CD4-positive, CD25-positive, alpha-beta regulatory T cell (primary cell): ENCODE results near the gene WDR37. TPM values are rescaled to one million over a fixed set of nuclear protein-coding genes. Genes with fewer than 3 reads are reported as not detected.
A peak's percentile ranks its signal among the peaks of the same experiment; 100 is the strongest.
"Not testable (repeated sequence)": the region's sequence is repeated elsewhere in the genome, so short reads cannot be mapped to it uniquely, and the experiment has no call there.

Source experiments
- ATAC-seq, 2 donors: fragments of 150-1000 bp; cut with Tn5 transposase; one replicate each; pipeline ENCODE4 v1.10.0; 2021; ENCODE audit warnings: low read depth in 2 of 2, moderate number of reproducible peaks in 2 of 2, moderate library complexity in 1 of 2
- DNase-seq, 3 donors: peaks; one replicate each; pipeline versions ENCODE4 v3.0.0 to v3.0.0-alpha.2; 2012 to 2022; ENCODE audit warnings: mixed read lengths in 1 of 3
- H3K27ac ChIP-seq: one replicate; pipeline ENCODE4 v1.7.0; 2013; ENCODE audit warnings: mild to moderate bottlenecking, low read length; ENCODE audit not compliant: insufficient read depth, poor library complexity, severe bottlenecking
- H3K27me3 ChIP-seq: one replicate; pipeline ENCODE4 v1.7.0; 2013; ENCODE audit warnings: low read length; ENCODE audit not compliant: control insufficient read depth, insufficient read depth
- H3K36me3 ChIP-seq: one replicate; pipeline ENCODE4 v1.7.0; 2013; ENCODE audit warnings: mild to moderate bottlenecking, low read length, moderate library complexity; ENCODE audit not compliant: control insufficient read depth, insufficient read depth
- H3K4me1 ChIP-seq: 2 replicates; pipeline ENCODE4 v1.7.0; 2013; ENCODE audit warnings: mild to moderate bottlenecking, low read length; ENCODE audit not compliant: insufficient read depth, control insufficient read depth, poor library complexity, severe bottlenecking
- H3K4me3 ChIP-seq: one replicate; pipeline ENCODE4 v1.7.0; 2013; ENCODE audit warnings: low read depth, mild to moderate bottlenecking, low read length, moderate library complexity
- H3K9me3 ChIP-seq, 2 experiments: 1 replicate in 1 of 2; 2 replicates in 1 of 2; pipeline ENCODE4 v1.7.0; 2013; ENCODE audit warnings: low read length in 2 of 2, mild to moderate bottlenecking in 1 of 2, moderate library complexity in 1 of 2; ENCODE audit not compliant: control insufficient read depth in 2 of 2
- H3K27ac Mint-ChIP-seq, 3 donors: one replicate each; pipeline ENCODE4 v1.8.0; 2020 to 2022; ENCODE audit warnings: mild to moderate bottlenecking in 3 of 3, mixed read lengths in 3 of 3, moderate library complexity in 2 of 3
- H3K27me3 Mint-ChIP-seq: one replicate; pipeline ENCODE4 v1.8.0; 2022; ENCODE audit warnings: mild to moderate bottlenecking, mixed read lengths
- H3K36me3 Mint-ChIP-seq: one replicate; pipeline ENCODE4 v1.8.0; 2020; ENCODE audit warnings: mixed read lengths
- H3K4me1 Mint-ChIP-seq, 4 donors: one replicate each; pipeline ENCODE4 v1.8.0; 2020 to 2022; ENCODE audit warnings: mixed read lengths in 4 of 4, mild to moderate bottlenecking in 1 of 4
- H3K4me3 Mint-ChIP-seq, 4 donors: one replicate each; pipeline ENCODE4 v1.8.0; 2020 to 2022; ENCODE audit warnings: mild to moderate bottlenecking in 4 of 4, mixed read lengths in 4 of 4, moderate library complexity in 3 of 4
- H3K9me3 Mint-ChIP-seq, 7 donors: one replicate each; pipeline ENCODE4 v1.8.0; 2020 to 2022; ENCODE audit warnings: mixed read lengths in 7 of 7, mild to moderate bottlenecking in 3 of 7, moderate library complexity in 2 of 7
- polyA plus RNA-seq, 4 donors: library from polyadenylated mRNA; unstranded; fragments of 300-500 nt; fragmentation: Illumina TruSeq; gene quantifications; one replicate each; pipeline ENCODE4 v1.2.3, GENCODE V29; 2021
- total RNA-seq: library from RNA; stranded (reverse); gene quantifications from one replicate; pipeline ENCODE4 v1.2.3, GENCODE V29; 2022

The WDR37 gene
- total and polyA plus RNA-seq, 5 donors from 2014 or later: 10.6 to 31.6 (median 12.8) TPM

GRCh38 chr10:1117651-1118050 lies 61.5 kb downstream of the WDR37 start:
- Mint-ChIP-seq H3K4me3 (no peak overlapping the region), H3K27me3 (no peaks in the 10 kb centered on the region), H3K4me1 (peaks cover 1 to 45% (median 9%) of the 10 kb centered on the region in 4 donors), H3K36me3 (peaks cover 57% of the 10 kb centered on the region), H3K9me3 (no peaks in the 10 kb centered on the region), H3K27ac (peak overlapping the region in 2 of 3 donors; percentile 78 to 85)
- ATAC-seq (no peak), DNase-seq (peak in 1 of 3 donors; percentile 17)
- Histone ChIP-seq H3K36me3 (peaks cover 84% of the 10 kb centered on the region), H3K9me3 (no peaks in the 10 kb centered on the region), H3K4me1 (no peaks in the 10 kb centered on the region), H3K27ac (no peak overlapping the region), H3K4me3 (no peak overlapping the region), H3K27me3 (no peaks in the 10 kb centered on the region)

DNA sequence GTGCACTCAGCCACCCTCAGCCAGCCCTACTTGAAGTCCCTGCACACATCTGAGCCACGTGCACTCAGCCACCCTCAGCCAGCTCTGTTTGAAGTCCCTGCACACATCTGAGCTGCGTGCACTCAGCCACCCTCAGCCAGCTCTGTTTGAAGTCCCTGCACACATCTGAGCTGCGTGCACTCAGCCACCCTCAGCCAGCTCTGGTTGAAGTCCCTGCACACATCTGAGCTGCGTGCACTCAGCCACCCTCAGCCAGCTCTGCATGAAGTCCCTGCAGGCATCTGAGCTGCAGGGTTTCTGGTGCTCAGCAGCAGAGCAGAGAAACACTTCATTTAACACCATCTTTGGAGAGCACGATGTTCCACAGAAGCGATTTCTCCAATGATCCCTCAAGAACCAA lies 62.1 kb downstream of the WDR37 start:
- not testable (repeated sequence) for H3K9me3 ChIP-seq, H3K9me3 Mint-ChIP-seq, DNase-seq, H3K4me1 ChIP-seq, H3K27me3 ChIP-seq, H3K27me3 Mint-ChIP-seq, ATAC-seq, H3K27ac ChIP-seq, H3K4me3 ChIP-seq, H3K4me3 Mint-ChIP-seq
- peaks cover 78% of the 10 kb centered on the region for H3K36me3 ChIP-seq
- Mint-ChIP-seq H3K4me1 (peaks cover 5 to 48% (median 12%) of the 10 kb centered on the region in 4 donors), H3K36me3 (peaks cover 58% of the 10 kb centered on the region), H3K27ac (peak overlapping the region in 2 of 3 donors; percentile 26 to 39)

DNA sequence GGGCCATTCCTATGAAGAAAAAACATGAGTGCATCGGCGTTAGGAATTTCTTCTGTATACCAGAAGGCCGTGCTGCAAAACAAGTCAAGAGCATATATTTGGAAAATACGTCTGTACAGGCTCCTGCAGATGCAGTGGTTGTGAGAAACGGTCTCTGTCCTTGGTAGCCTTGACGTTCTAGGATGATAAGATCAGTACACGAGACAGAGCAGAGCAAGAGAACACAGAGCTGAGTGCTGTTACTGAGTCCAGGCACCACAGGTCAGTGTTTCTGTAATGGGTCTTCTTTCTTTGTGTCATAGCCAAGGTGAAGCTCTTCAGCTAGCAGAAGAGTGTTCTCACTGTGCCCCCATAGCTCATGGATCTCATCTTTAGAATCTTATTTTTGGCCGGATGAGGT lies 62.8 kb downstream of the WDR37 start:
- Mint-ChIP-seq H3K9me3 (no peaks in the 10 kb centered on the region), H3K27me3 (no peaks in the 10 kb centered on the region), H3K4me1 (peaks cover 5 to 53% (median 15%) of the 10 kb centered on the region in 4 donors), H3K4me3 (no peak overlapping the region), H3K36me3 (peaks cover 60% of the 10 kb centered on the region), H3K27ac (peak overlapping the region in 2 of 3 donors; percentile 39 to 49)
- Histone ChIP-seq H3K36me3 (peaks cover 84% of the 10 kb centered on the region), H3K27me3 (no peaks in the 10 kb centered on the region), H3K27ac (no peak overlapping the region), H3K9me3 (no peaks in the 10 kb centered on the region), H3K4me3 (no peak overlapping the region), H3K4me1 (no peaks in the 10 kb centered on the region)
- ATAC-seq (no peak), DNase-seq (no peak)

DNA sequence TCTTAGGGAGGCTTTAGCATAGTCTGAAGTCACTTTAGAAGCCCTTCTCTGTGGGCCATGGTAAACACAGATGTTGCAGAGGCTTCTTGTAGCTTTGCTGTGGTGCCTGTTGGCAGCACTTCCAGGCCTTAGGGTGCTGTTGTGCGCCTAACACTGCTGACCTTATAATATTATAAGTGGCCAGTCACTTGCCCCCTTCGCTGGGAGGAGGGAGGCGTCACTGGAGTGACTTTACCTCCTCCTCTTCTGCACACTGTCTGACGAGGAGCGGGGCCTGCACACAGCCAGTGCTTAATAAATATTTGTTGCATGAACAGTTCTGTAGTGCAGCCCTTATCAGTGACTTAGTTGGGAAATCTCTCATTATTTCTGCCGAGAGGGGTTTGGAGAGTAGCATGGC lies 63.3 kb downstream of the WDR37 start:
- no peaks in the 10 kb centered on the region for H3K27me3 Mint-ChIP-seq
- no peaks in the 10 kb centered on the region for H3K9me3 Mint-ChIP-seq
- Histone ChIP-seq H3K27me3 (no peaks in the 10 kb centered on the region), H3K9me3 (no peaks in the 10 kb centered on the region), H3K27ac (no peak overlapping the region), H3K36me3 (peaks cover 84% of the 10 kb centered on the region), H3K4me3 (no peak overlapping the region), H3K4me1 (no peaks in the 10 kb centered on the region)
- ATAC-seq (no peak), DNase-seq (no peak)
- H3K4me3 Mint-ChIP-seq: no peak overlapping the region
- H3K36me3 Mint-ChIP-seq: peaks cover 65% of the 10 kb centered on the region
- H3K27ac Mint-ChIP-seq: peak overlapping the region in 2 of 3 donors; percentile 49 to 91
- H3K4me1 Mint-ChIP-seq: peaks cover 5 to 58% (median 15%) of the 10 kb centered on the region in 4 donors

DNA sequence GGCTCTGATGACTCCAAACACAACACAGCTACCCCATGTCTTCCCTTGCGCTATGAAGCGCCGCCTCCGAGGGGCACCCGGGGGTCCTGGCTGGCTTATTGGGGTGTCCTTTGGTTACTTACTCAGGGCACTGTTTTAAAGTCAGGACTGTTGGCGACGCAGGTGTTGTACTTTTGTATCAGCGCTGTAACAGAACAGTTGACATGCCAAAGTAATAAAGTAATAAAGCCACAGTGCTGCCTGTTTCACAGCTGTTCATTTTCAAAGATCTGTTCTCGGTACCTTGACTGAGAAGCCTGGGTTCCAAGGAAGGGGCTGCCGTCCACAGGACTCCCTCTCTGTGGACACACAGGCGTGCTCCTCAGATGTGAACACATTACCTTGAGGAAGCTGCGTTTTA lies 64.1 kb downstream of the WDR37 start:
- H3K4me1 Mint-ChIP-seq: peaks cover 5 to 59% (median 16%) of the 10 kb centered on the region in 4 donors
- peak overlapping the region in 2 of 3 donors; percentile 49 to 91 for H3K27ac Mint-ChIP-seq

DNA sequence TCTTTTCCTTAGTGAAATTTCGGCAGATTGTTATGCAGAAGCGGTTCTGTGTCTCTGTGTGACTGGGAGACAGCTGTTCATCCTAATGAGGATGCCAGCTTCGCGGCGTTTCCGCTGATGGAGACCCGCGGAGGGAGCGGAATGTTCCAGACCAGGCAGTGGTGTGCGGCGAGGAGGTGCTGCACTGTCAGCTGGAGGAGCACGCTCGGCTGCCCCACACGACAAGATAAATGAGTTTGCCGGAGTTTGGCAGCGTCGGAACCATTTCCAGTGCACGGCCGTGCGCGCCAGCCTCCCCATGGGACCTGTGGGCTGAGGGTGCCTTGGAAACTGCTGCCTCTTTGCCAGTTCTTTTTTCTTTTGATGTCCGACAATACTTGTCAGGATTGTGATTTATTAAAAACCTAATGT lies 64.6 kb downstream of the WDR37 start:
- Histone ChIP-seq H3K4me1 (no peaks in the 10 kb centered on the region), H3K9me3 (no peaks in the 10 kb centered on the region), H3K27ac (no peak overlapping the region), H3K4me3 (no peak overlapping the region), H3K36me3 (peaks cover 85% of the 10 kb centered on the region), H3K27me3 (no peaks in the 10 kb centered on the region)
- H3K27ac Mint-ChIP-seq: no peak overlapping the region
- H3K4me1 Mint-ChIP-seq: peaks cover 5 to 62% (median 16%) of the 10 kb centered on the region in 4 donors
- H3K27me3 Mint-ChIP-seq: no peaks in the 10 kb centered on the region
- ATAC-seq (no peak), DNase-seq (no peak)
- H3K4me3 Mint-ChIP-seq: no peak overlapping the region
- H3K36me3 Mint-ChIP-seq: peaks cover 69% of the 10 kb centered on the region
- H3K9me3 Mint-ChIP-seq: no peaks in the 10 kb centered on the region

More for the DNA sequence above, 64.1 kb downstream of the WDR37 start:
- H3K27me3 Mint-ChIP-seq: no peaks in the 10 kb centered on the region
- no peaks in the 10 kb centered on the region for H3K27me3 ChIP-seq
- ATAC-seq (no peak), DNase-seq (no peak)
- no peaks in the 10 kb centered on the region for H3K9me3 ChIP-seq
- H3K4me3 Mint-ChIP-seq: no peak overlapping the region
- no peak overlapping the region for H3K4me3 ChIP-seq
- H3K9me3 Mint-ChIP-seq: no peaks in the 10 kb centered on the region
- peaks cover 66% of the 10 kb centered on the region for H3K36me3 Mint-ChIP-seq
- H3K27ac ChIP-seq: no peak overlapping the region
- no peaks in the 10 kb centered on the region for H3K4me1 ChIP-seq
- peaks cover 85% of the 10 kb centered on the region for H3K36me3 ChIP-seq

DNA sequence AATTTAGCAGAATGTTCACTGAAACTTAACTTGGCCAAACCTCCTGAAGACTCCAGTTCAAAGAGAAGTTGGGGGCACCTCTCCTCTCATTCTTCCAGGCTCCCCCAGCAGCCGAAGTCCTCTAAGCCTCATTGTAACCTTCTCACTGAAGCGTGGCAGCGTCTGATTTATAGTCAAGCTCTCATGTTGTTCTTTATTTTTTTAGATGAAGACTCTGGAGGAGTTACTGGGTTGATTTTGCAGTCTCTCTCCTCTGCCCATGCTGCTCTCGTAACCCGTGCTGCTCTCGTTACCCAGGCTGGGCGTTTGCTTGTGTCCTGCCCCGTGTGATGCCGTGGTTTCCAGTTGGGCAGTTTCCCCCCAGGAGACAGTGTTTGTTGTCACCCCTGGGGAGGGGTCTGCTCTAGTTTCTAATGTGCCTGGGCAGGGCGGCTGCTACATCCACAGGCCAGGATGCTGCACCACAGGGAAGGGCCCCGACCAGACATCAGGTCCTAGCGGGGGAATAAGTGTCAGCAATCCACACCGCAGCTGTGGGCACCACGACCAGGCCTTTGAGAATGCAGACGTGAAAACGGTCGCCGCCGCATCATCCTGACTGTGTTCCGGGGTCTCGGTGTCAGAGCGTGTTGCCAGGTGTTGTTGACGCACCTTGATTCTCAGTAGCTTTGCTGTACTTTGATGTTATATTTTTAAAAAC lies 65.2 kb downstream of the WDR37 start:
- H3K4me1 Mint-ChIP-seq: peaks cover 5 to 60% (median 16%) of the 10 kb centered on the region in 4 donors
- H3K27me3 Mint-ChIP-seq: no peaks in the 10 kb centered on the region
- H3K9me3 Mint-ChIP-seq: no peaks in the 10 kb centered on the region
- peaks cover 69% of the 10 kb centered on the region for H3K36me3 Mint-ChIP-seq
- Histone ChIP-seq H3K27ac (no peak overlapping the region), H3K4me1 (no peaks in the 10 kb centered on the region), H3K9me3 (no peaks in the 10 kb centered on the region), H3K4me3 (no peak overlapping the region), H3K36me3 (peaks cover 84% of the 10 kb centered on the region), H3K27me3 (no peaks in the 10 kb centered on the region)
- peak overlapping the region in 1 of 3 donors; percentile 66 for H3K27ac Mint-ChIP-seq
- ATAC-seq (no peak), DNase-seq (no peak)
- no peak overlapping the region for H3K4me3 Mint-ChIP-seq

DNA sequence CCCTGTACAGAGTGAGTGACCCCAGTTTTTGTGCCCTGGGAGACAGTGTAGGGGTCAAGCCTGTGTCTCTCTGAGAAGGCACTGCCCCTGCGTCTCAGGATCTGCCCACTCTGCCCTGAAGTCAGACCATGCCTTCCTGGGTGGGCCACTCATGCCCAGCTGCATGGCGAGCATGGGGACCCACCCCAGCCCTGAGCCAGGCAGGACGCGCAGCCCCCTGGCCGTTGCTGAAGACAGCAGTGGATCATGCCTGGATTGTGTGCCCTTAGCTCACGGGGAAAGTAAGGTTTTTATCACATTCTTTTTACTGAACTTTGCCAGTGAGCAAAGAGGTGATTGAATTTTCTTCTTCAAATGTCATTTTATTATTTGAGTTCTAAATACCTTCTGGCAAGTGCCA lies 66.2 kb downstream of the WDR37 start:
- no peaks in the 10 kb centered on the region for H3K27me3 Mint-ChIP-seq
- Histone ChIP-seq H3K4me1 (no peaks in the 10 kb centered on the region), H3K27ac (no peak overlapping the region), H3K4me3 (no peak overlapping the region), H3K9me3 (no peaks in the 10 kb centered on the region), H3K36me3 (peaks cover 83% of the 10 kb centered on the region), H3K27me3 (no peaks in the 10 kb centered on the region)
- DNase-seq: no peak
- H3K27ac Mint-ChIP-seq: peak overlapping the region in 2 of 3 donors; percentile 76 to 82
- no peaks in the 10 kb centered on the region for H3K9me3 Mint-ChIP-seq
- H3K4me3 Mint-ChIP-seq: no peak overlapping the region
- H3K36me3 Mint-ChIP-seq: peaks cover 63% of the 10 kb centered on the region
- ATAC-seq: no peak
- peaks cover 5 to 51% (median 16%) of the 10 kb centered on the region in 4 donors for H3K4me1 Mint-ChIP-seq
